CD4-positive, alpha-beta T cell treated with Interleukin-1 beta for 1 hour (primary cell): ENCODE measurements around the gene ZG16B.

Experiments used
- DNase-seq, 2 donors: peaks; one replicate each; pipeline ENCODE4 v3.0.0-alpha.2; 2020 to 2022

The ZG16B gene

GRCh38 chr16:2846511-2847310, 16.6 kb downstream of the ZG16B start:
- no peak for DNase-seq

- DNase-seq = no peak
Measured at GRCh38 chr16:2848933-2849725, 19.0 kb downstream of the ZG16B start.

- no peak for DNase-seq
Measured at GRCh38 chr16:2852003-2852730, 22.1 kb downstream of the ZG16B start.

- no peak for DNase-seq
Measured at GRCh38 chr16:2852731-2853507, 22.8 kb downstream of the ZG16B start.

GRCh38 chr16:2853531-2854073, 23.5 kb downstream of the ZG16B start:
- no peak for DNase-seq

- DNase-seq = no peak
Measured at GRCh38 chr16:2854700-2855309, 24.7 kb downstream of the ZG16B start.

GRCh38 chr16:2855536-2855935, 25.4 kb downstream of the ZG16B start:
- no peak for DNase-seq

GRCh38 chr16:2856061-2856670, 26.1 kb downstream of the ZG16B start:
- no peak for DNase-seq

GRCh38 chr16:2856686-2857450, 26.8 kb downstream of the ZG16B start:
- no peak for DNase-seq

- no peak for DNase-seq
Measured at GRCh38 chr16:2857451-2858244, 27.5 kb downstream of the ZG16B start, which contains the start of gene PRSS22. Gene PRSS22 (minus strand): TSS chr16:2858170. CDS start chr16:2858104, 66 bp downstream.

GRCh38 chr16:2858245-2859025, 28.3 kb downstream of the ZG16B start:
- no peak for DNase-seq

- DNase-seq = no peak
Measured at GRCh38 chr16:2859686-2860265, 29.7 kb downstream of the ZG16B start.

- no peak for DNase-seq
Measured at GRCh38 chr16:2860826-2861567, 30.9 kb downstream of the ZG16B start.

GRCh38 chr16:2865651-2866050, 35.5 kb downstream of the ZG16B start:
- no peak for DNase-seq

- DNase-seq = no peak
Measured at GRCh38 chr16:2866431-2866830, 36.3 kb downstream of the ZG16B start.

GRCh38 chr16:2867661-2867986, 37.5 kb downstream of the ZG16B start:
- no peak for DNase-seq

GRCh38 chr16:2867987-2868789, 38.1 kb downstream of the ZG16B start:
- peak; percentile 95 to 97 for DNase-seq
